ENCODE data around the gene ZFHX3. TPM values are rescaled to one million over a fixed set of nuclear protein-coding genes. Genes with fewer than 3 reads are reported as not detected.

Gene ZFHX3
- polyA plus RNA-seq, 3 donors from 2014 or later = 0.05 to 1.4 (median 1.0) TPM

GRCh38 chr16:72751076-72751475 lies 296.9 kb downstream of the ZFHX3 start:
- Mint-ChIP-seq H3K36me3 (no peaks in the 10 kb centered on the region), H3K27ac (no peak overlapping the region), H3K27me3 (ENCODE audit: low read depth in 3 of 3) (peaks cover 0 to 6% (median 2%) of the 10 kb centered on the region in 3 donors), H3K4me1 (no peaks in the 10 kb centered on the region), H3K4me3 (no peak overlapping the region), H3K9me3 (peaks cover 0 to 2% (median 0%) of the 10 kb centered on the region in 6 donors)
- no peak for DNase-seq

- Mint-ChIP-seq H3K4me1 (no peaks in the 10 kb centered on the region), H3K9me3 (no peaks in the 10 kb centered on the region), H3K27me3 (ENCODE audit: low read depth in 3 of 3) (peaks cover 0 to 6% (median 0%) of the 10 kb centered on the region in 3 donors), H3K27ac (no peak overlapping the region), H3K4me3 (no peak overlapping the region), H3K36me3 (no peaks in the 10 kb centered on the region)
- DNase-seq = no peak
Measured at GRCh38 chr16:72749091-72749490, 298.8 kb downstream of the ZFHX3 start.

- Mint-ChIP-seq H3K4me1 (no peaks in the 10 kb centered on the region), H3K27me3 (ENCODE audit: low read depth in 3 of 3) (peaks cover 0 to 4% (median 0%) of the 10 kb centered on the region in 3 donors)
Measured at GRCh38 chr16:72744076-72744793, 303.7 kb downstream of the ZFHX3 start.

GRCh38 chr16:72743011-72743761 lies 304.7 kb downstream of the ZFHX3 start:
- peaks cover 0 to 4% (median 0%) of the 10 kb centered on the region in 3 donors for H3K27me3 Mint-ChIP-seq (ENCODE audit: low read depth in 3 of 3)
- H3K4me3 Mint-ChIP-seq = no peak overlapping the region
- no peaks in the 10 kb centered on the region for H3K9me3 Mint-ChIP-seq
- no peaks in the 10 kb centered on the region for H3K4me1 Mint-ChIP-seq
- no peak for DNase-seq
- no peak overlapping the region for H3K27ac Mint-ChIP-seq
- H3K36me3 Mint-ChIP-seq = no peaks in the 10 kb centered on the region

More at GRCh38 chr16:72744076-72744793, 303.7 kb downstream of the ZFHX3 start:
- Mint-ChIP-seq H3K9me3 (no peaks in the 10 kb centered on the region), H3K27ac (no peak overlapping the region), H3K36me3 (no peaks in the 10 kb centered on the region), H3K4me3 (no peak overlapping the region)
- DNase-seq = no peak

- Mint-ChIP-seq H3K4me1 (no peaks in the 10 kb centered on the region), H3K27ac (no peak overlapping the region)
Measured at GRCh38 chr16:72740347-72740746, 307.6 kb downstream of the ZFHX3 start.

GRCh38 chr16:72739577-72739976 lies 308.4 kb downstream of the ZFHX3 start:
- Mint-ChIP-seq H3K4me3 (no peak overlapping the region), H3K27me3 (ENCODE audit: low read depth in 3 of 3) (peaks cover 0 to 6% (median 2%) of the 10 kb centered on the region in 3 donors), H3K27ac (no peak overlapping the region), H3K9me3 (peaks cover 0 to 11% (median 2%) of the 10 kb centered on the region in 6 donors), H3K4me1 (no peaks in the 10 kb centered on the region), H3K36me3 (no peaks in the 10 kb centered on the region)
- DNase-seq = no peak

More at GRCh38 chr16:72740347-72740746, 307.6 kb downstream of the ZFHX3 start:
- Mint-ChIP-seq H3K27me3 (ENCODE audit: low read depth in 3 of 3) (peaks cover 0 to 6% (median 2%) of the 10 kb centered on the region in 3 donors), H3K36me3 (no peaks in the 10 kb centered on the region), H3K4me3 (no peak overlapping the region), H3K9me3 (peaks cover 0 to 4% (median 0%) of the 10 kb centered on the region in 6 donors)
- no peak for DNase-seq

GRCh38 chr16:72736074-72736473 lies 311.9 kb downstream of the ZFHX3 start:
- H3K4me3 Mint-ChIP-seq = no peak overlapping the region
- peaks cover 0 to 24% (median 8%) of the 10 kb centered on the region in 6 donors for H3K9me3 Mint-ChIP-seq
- H3K36me3 Mint-ChIP-seq = no peaks in the 10 kb centered on the region
- peaks cover 2 to 3% (median 3%) of the 10 kb centered on the region in 3 donors for H3K27me3 Mint-ChIP-seq (ENCODE audit: low read depth in 3 of 3)
- no peak overlapping the region for H3K27ac Mint-ChIP-seq
- no peaks in the 10 kb centered on the region for H3K4me1 Mint-ChIP-seq
- no peak for DNase-seq
